PC-9 (cell line): ENCODE measurements around the gene TMEM132C.

Experiments used
- CTCF ChIP-seq: fragments of 200-600 bp; sonication (generic); conservative IDR thresholded peaks from 2 replicates; pipeline ENCODE4 v1.6.1; 2017; ENCODE audit warnings: mixed run types, antibody characterized with exemption, mild to moderate bottlenecking, moderate library complexity
- EZH2 ChIP-seq: fragments of 200-600 bp; sonication (generic); IDR thresholded peaks from 2 replicates; pipeline ENCODE4 v1.8.0; 2017; ENCODE audit warnings: antibody characterized with exemption, low read depth

- TF ChIP-seq CTCF (no peak), EZH2 (no peak)
These were observed 52.0 kb downstream of the TMEM132C start for GRCh38 chr12:128318946-128319345.
